Left lung (tissue), 10 donors: ENCODE measurements around the gene CMTM1. TPM values are rescaled to one million over a fixed set of nuclear protein-coding genes. Genes with fewer than 3 reads are reported as not detected.

Experiments used
- ATAC-seq: fragments of 200-7000 bp; cut with Tn5 transposase; one replicate; pipeline ENCODE4 v1.9.1; 2020; ENCODE audit warnings: moderate library complexity
- DNase-seq, 4 donors: peaks; one replicate each; pipeline ENCODE4 v3.0.0-alpha.2; 2013 to 2020
- H3K27ac ChIP-seq, 2 donors: fragments of 200-600 bp; sonication (generic) in 1 of 2; one replicate each; pipeline versions ENCODE4 v1.5.0 to v1.8.0; 2020 to 2021
- H3K27me3 ChIP-seq, 2 donors: fragments of 200-600 bp; sonication (generic) in 1 of 2; one replicate each; pipeline versions ENCODE4 v1.5.0 to v1.8.0; 2020 to 2021
- H3K36me3 ChIP-seq, 2 donors: fragments of 200-600 bp; sonication (generic) in 1 of 2; one replicate each; pipeline versions ENCODE4 v1.5.0 to v1.8.0; 2020 to 2021
- H3K4me1 ChIP-seq, 2 donors: fragments of 200-600 bp; one replicate each; pipeline ENCODE4 v1.8.0; 2021
- H3K4me3 ChIP-seq, 2 donors: fragments of 200-600 bp; sonication (generic) in 1 of 2; one replicate each; pipeline versions ENCODE4 v1.5.0 to v1.8.0; 2020 to 2021; ENCODE audit warnings: mild to moderate bottlenecking in 1 of 2
- H3K9me3 ChIP-seq, 2 donors: fragments of 200-600 bp; sonication (generic) in 1 of 2; one replicate each; pipeline versions ENCODE4 v1.5.0 to v1.8.0; 2020 to 2021
- CTCF ChIP-seq, 2 donors: fragments of 200-600 bp; sonication (generic) in 1 of 2; IDR thresholded peaks; one replicate each; pipeline versions ENCODE4 v1.5.0 to v1.8.0; 2021; ENCODE audit warnings: antibody characterized with exemption in 2 of 2
- intact Hi-C, 2 donors: fragments of 100-400 bp; cut with DNase I; formaldehyde crosslinking; loops; one replicate each; pipeline versions ENCODE4 v1.11.2 to v1.14.2; 2022
- polyA plus RNA-seq, 6 donors: library from polyadenylated mRNA; unstranded; fragments of 120-200 nt; gene quantifications; one replicate each; pipeline ENCODE4 v1.2.1, GENCODE V29; 2013; ENCODE audit not compliant: insufficient read length in 6 of 6
- total RNA-seq, 2 donors: library from RNA; stranded (reverse); fragmentation: NEBNext Ultra II Directional; extraction: Animal tissue kit (Norgen Biotek cat#: 25700); gene quantifications; one replicate each; pipeline ENCODE4 v1.2.1, GENCODE V29; 2021
- donor health status: DM: no; HTN: yes; CAD: no.
- donor health status: DM: no; HTN: no; CAD: no.

Gene CMTM1
- total and polyA plus RNA-seq, 8 donors: 5.7 to 10.1 (median 9.5) TPM

DNA sequence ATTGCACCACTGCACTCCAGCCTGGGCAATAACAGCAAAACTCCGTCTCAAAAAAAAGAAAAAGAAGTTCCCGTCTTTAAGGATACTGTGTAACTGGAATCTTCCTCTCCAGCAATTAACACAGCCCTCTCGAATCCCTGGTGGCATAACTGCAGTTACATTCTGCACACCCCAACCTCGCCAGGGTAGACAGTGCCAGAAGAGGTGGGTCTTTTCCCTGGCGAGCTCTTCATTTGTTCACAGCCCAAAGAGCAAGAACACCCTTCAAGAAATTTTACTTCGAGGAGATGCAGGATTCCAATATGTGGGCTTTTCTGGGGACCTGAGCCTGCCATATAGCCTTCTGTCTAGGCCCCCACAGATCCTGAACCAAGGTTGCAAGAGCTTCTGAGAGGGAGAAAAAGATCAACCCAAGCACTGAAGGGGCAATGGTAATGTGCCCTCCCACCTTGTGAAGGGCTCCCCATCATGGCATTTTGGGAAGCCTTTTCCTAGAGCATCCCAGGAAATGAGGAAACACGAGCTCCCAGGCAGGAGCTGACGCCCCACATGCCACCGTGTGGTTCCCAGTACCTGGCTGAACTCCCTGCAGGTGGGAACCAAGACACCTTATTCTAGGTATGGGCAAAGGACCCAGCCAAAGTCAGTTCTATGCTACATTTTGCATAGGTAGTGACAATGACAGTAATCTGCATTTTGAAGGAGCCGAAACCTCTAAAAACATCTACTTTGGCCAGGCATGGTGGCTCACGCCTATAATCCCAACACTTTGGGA, 43.2 kb upstream of the CMTM1 start:
- no peaks in the 10 kb centered on the region for H3K27me3 ChIP-seq
- peak overlapping the region; percentile 60 to 99 for H3K27ac ChIP-seq
- peaks cover 0 to 33% of the 10 kb centered on the region in 2 donors for H3K36me3 ChIP-seq
- no peaks in the 10 kb centered on the region for H3K9me3 ChIP-seq
- no peak for TF ChIP-seq CTCF (IDR thresholded peaks at IDR 0.05)
- peaks cover 20 to 94% of the 10 kb centered on the region in 2 donors for H3K4me1 ChIP-seq
- no peak overlapping the region for H3K4me3 ChIP-seq
- intact Hi-C loops: no loop called here
- DNase-seq (no peak), ATAC-seq (no peak)

DNA sequence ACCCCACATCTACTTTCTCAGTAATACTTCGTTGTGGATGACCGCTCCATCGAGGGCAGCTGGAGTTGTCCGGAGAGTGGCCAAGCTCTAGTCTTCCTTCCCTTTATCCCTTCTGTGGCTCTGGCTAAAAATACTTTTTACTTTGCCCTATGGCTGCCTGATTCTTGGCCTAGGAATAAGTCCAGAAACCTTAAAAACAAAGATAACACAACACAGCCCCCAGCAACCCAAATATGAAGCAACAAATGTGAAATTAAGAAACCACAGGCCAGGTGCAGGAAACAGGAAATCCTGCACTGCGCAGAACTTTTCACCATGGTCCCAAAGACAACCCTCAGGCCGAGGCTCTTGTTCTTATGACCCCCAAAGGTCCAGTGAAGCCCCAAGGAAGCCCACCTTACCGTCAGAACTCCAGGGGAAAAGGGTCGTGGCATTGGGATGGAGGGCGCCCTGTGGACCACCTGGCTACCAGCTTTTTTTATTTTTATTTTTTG, 42.3 kb upstream of the CMTM1 start:
- ATAC-seq (no peak), DNase-seq (no peak)
- no peaks in the 10 kb centered on the region for H3K9me3 ChIP-seq
- H3K4me1 ChIP-seq: peaks cover 16 to 85% of the 10 kb centered on the region in 2 donors
- intact Hi-C loops: no loop called here
- TF ChIP-seq CTCF (IDR thresholded peaks at IDR 0.05): no peak
- peak overlapping the region; percentile 60 to 99 for H3K27ac ChIP-seq
- H3K4me3 ChIP-seq: no peak overlapping the region
- peaks cover 0 to 42% of the 10 kb centered on the region in 2 donors for H3K36me3 ChIP-seq
- no peaks in the 10 kb centered on the region for H3K27me3 ChIP-seq

- H3K27ac ChIP-seq: peak overlapping the region; percentile 60 to 99
- intact Hi-C loops: no loop called here
- H3K36me3 ChIP-seq: peaks cover 0 to 50% of the 10 kb centered on the region in 2 donors
- H3K27me3 ChIP-seq: no peaks in the 10 kb centered on the region
- ATAC-seq (peak; percentile 38), DNase-seq (peak in 1 of 4 donors; percentile 77)
- H3K4me1 ChIP-seq: peaks cover 16 to 77% of the 10 kb centered on the region in 2 donors
- H3K4me3 ChIP-seq: no peak overlapping the region
- TF ChIP-seq CTCF (IDR thresholded peaks at IDR 0.05): peak in 1 of 2 donors; percentile 52
- H3K9me3 ChIP-seq: no peaks in the 10 kb centered on the region
Measured at GRCh38 chr16:66524601-66525164, 41.6 kb upstream of the CMTM1 start.

DNA sequence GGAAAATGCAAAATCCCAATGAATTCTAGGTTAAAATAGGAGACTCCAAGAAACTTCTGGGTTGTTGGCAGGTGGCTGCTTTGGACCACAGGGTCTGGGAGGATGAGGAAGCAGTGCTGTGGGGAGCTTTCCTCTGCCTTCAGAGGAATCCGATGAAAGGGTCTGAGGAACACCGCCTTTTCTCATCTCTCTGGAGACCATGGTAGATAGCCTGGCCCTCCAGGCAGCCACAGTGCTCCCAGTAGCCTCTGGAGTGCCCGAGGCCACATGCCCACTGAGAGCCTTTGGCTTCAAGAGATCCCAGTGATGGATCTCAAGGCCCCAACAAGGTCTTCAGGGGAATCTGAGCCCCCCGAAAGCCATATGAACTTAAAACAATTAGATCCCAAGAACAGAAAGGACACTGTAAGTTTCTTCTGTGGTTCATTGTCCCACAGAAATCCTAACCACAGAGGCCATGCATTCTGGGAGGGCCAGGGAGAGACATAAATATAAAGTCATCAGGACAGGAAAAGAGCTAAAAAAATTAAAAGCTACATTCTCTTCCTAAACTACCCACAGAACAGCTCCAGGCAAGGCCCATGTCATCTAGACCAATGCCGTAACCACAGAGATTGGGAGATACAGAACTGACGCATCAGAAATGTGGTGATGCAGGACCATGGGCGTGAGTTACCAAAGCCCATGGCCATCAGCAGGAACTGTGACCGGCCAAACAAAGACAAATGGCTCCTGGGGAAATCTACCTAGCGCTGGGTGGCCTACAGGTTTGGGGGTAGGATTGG, 40.7 kb upstream of the CMTM1 start:
- Histone ChIP-seq H3K4me1 (peaks cover 12 to 68% of the 10 kb centered on the region in 2 donors), H3K9me3 (no peaks in the 10 kb centered on the region), H3K36me3 (peaks cover 0 to 59% of the 10 kb centered on the region in 2 donors), H3K4me3 (no peak overlapping the region), H3K27ac (peak overlapping the region; percentile 60 to 99), H3K27me3 (no peaks in the 10 kb centered on the region)
- DNase-seq (no peak), ATAC-seq (peak; percentile 10)
- intact Hi-C loops: no loop called here
- TF ChIP-seq CTCF (IDR thresholded peaks at IDR 0.05): no peak
